ENCODE measurements around the gene PRR13. TPM values are rescaled to one million over a fixed set of nuclear protein-coding genes. Genes with fewer than 3 reads are reported as not detected.

PRR13 gene
- total and polyA plus RNA-seq, 2 donors (not counting 3 experiments of a cell fraction or from before 2014, with no cell fraction given): 68.9 to 139 TPM

GRCh38 chr12:53486736-53487487 is 45.4 kb downstream of the PRR13 start:
- Histone ChIP-seq H3K4me2 (ENCODE audit: insufficient read depth, low read length) (no peak overlapping the region), H3K36me3 (ENCODE audit: control insufficient read depth in 2 of 2, extremely low read depth in 1 of 2, insufficient read depth in 2 of 2, low read length in 2 of 2) (peaks cover 2 to 41% of the 10 kb centered on the region in 2 experiments), H2AFZ (ENCODE audit: low read depth, low read length) (no peak overlapping the region), H3K9ac (replicated peaks; ENCODE audit: extremely low read depth, insufficient read depth, low read length) (no peak overlapping the region), H3K9me1 (replicated peaks; ENCODE audit: control insufficient read depth, extremely low read depth, insufficient read depth, low read length) (no peaks in the 10 kb centered on the region), H3K79me2 (ENCODE audit: control insufficient read depth, insufficient read depth, low read length) (no peaks in the 10 kb centered on the region), H3K4me3 (replicated peaks in 1 of 3; ENCODE audit: insufficient read depth in 1 of 3, low read depth in 1 of 3, low read length in 3 of 3) (no peak overlapping the region), H3K4me1 (ENCODE audit: control insufficient read depth, extremely low read depth, insufficient read depth, low read length) (no peaks in the 10 kb centered on the region), H3K27me3 (ENCODE audit: control insufficient read depth in 2 of 2, insufficient read depth in 2 of 2, low read length in 2 of 2) (no peaks in the 10 kb centered on the region), H3K9me3 (replicated peaks; ENCODE audit: control insufficient read depth, insufficient read depth, low read length) (no peaks in the 10 kb centered on the region), H3K27ac (ENCODE audit: insufficient read depth, low read depth, low read length) (no peak overlapping the region), H4K20me1 (replicated peaks; ENCODE audit: control insufficient read depth, extremely low read depth, insufficient read depth, low read length) (no peaks in the 10 kb centered on the region)
- no peak for FAIRE-seq
- DNase-seq (ENCODE audit: low read depth, low spot score): no peak
- ChIA-PET POLR2A (interaction anchor here (0.5 kb wide), 1 partner anchor 16 kb away, joined by 4 read pairs; no protein-coding TSS in a partner anchor), CTCF (no interaction called here)
- intact Hi-C loops (cut with micrococcal nuclease) (no loop called here), dilution Hi-C loops (cut with MboI; ENCODE audit: extremely low pct_ligation_motif_present, low sequenced_read_pairs) (no loop called here)
- TF ChIP-seq POLR2AphosphoS5 (IDR thresholded peaks at IDR 0.05; ENCODE audit: insufficient read depth, low read depth, low read length) (no peak), FOS (IDR thresholded peaks at IDR 0.05; ENCODE audit: borderline replicate concordance, insufficient read depth, low read length) (no peak), GATA2 (IDR thresholded peaks at IDR 0.05; ENCODE audit: insufficient read depth, insufficient read length, low read depth, low read length) (no peak), JUN (IDR thresholded peaks at IDR 0.05; ENCODE audit: borderline replicate concordance, insufficient read depth, insufficient read length, low read depth) (no peak), EZH2 (IDR thresholded peaks at IDR 0.05; ENCODE audit: borderline replicate concordance, low read depth, low read length, severe bottlenecking) (no peak), MYC (IDR thresholded peaks at IDR 0.05; ENCODE audit: low read depth, low read length) (no peak), POLR2A (IDR thresholded peaks at IDR 0.05; ENCODE audit: low read depth, low read length) (no peak), CTCF (IDR thresholded peaks at IDR 0.05; ENCODE audit: extremely low read depth in 1 of 2, insufficient read depth in 1 of 2, low read depth in 1 of 2, low read length in 2 of 2) (no peak)
- TF ChIP-seq, protein P1, sequence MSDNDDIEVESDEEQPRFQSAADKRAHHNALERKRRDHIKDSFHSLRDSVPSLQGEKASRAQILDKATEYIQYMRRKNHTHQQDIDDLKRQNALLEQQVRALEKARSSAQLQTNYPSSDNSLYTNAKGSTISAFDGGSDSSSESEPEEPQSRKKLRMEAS (IDR thresholded peaks at IDR 0.05; ENCODE audit: insufficient read depth, insufficient read length): no peak
- BruUV-seq (replicated peaks): no TSS peak
